OCI-LY1 (cell line): ENCODE results near the gene TLCD4.

Experiments
- EZH2 ChIP-seq: fragments of 200-600 bp; sonication (generic), shearing (Covaris generic); IDR thresholded peaks from 2 replicates; pipeline ENCODE4 v1.8.0; 2017; ENCODE audit warnings: borderline replicate concordance, mixed run types, mild to moderate bottlenecking, antibody characterized with exemption, low read length, moderate library complexity, mixed read lengths
- TF ChIP-seq, protein P1 (sequence below): fragments of 200-600 bp; sonication (generic), shearing (Covaris generic); IDR thresholded peaks from 2 replicates; pipeline ENCODE4 v1.5.1; 2017; ENCODE audit warnings: mild to moderate bottlenecking, antibody characterized with exemption, low read length, moderate library complexity, mixed read lengths

DNA sequence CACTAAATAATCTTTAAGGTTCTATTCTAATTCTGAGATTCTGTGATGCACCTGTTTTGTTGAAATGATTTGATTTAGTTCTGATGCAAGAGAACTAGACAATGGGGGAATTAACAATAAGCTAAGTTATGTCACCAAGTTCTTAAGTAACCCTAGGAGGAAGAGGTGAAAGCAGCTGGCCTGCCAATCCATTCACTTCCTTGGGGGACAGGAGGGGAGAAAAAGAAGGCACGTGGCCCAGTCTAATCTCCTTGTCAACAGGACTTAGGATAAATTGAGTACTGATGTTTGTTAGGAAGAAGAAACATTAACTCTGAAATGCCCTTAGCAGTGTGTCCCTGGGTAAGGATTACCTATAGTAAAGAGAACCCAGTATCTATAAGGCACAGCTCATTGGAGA is 36.9 kb downstream of the TLCD4 start:
- TF ChIP-seq, protein P1, sequence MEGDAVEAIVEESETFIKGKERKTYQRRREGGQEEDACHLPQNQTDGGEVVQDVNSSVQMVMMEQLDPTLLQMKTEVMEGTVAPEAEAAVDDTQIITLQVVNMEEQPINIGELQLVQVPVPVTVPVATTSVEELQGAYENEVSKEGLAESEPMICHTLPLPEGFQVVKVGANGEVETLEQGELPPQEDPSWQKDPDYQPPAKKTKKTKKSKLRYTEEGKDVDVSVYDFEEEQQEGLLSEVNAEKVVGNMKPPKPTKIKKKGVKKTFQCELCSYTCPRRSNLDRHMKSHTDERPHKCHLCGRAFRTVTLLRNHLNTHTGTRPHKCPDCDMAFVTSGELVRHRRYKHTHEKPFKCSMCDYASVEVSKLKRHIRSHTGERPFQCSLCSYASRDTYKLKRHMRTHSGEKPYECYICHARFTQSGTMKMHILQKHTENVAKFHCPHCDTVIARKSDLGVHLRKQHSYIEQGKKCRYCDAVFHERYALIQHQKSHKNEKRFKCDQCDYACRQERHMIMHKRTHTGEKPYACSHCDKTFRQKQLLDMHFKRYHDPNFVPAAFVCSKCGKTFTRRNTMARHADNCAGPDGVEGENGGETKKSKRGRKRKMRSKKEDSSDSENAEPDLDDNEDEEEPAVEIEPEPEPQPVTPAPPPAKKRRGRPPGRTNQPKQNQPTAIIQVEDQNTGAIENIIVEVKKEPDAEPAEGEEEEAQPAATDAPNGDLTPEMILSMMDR: no peak
- TF ChIP-seq EZH2: no peak
